Activated CD4-positive, alpha-beta T cell treated with anti-CD3 and anti-CD28 coated beads, Interleukin-2, amount 10 ng/mL, durations not matched to agents 7 days and 5 days (primary cell): Measurements from ENCODE around the gene C1orf21. TPM values are rescaled to one million over a fixed set of nuclear protein-coding genes. Genes with fewer than 3 reads are reported as not detected.

Experiments
- CTCF ChIA-PET: fragments of 350-600 bp; sonication (Branson Sonifier 250); formaldehyde crosslinking; loops from one replicate; lab custom pipeline; 2021; ENCODE audit warnings: antibody characterized with exemption; lab: Charles Lee
- POLR2A ChIA-PET: fragments of 350-600 bp; sonication (Branson Sonifier 250); formaldehyde crosslinking; loops from one replicate; lab custom pipeline; 2021; ENCODE audit warnings: antibody characterized with exemption; lab: Charles Lee
- DNase-seq: peaks from one replicate; pipeline ENCODE4 v3.0.0-alpha.2; 2020
- H3K27ac Mint-ChIP-seq: one replicate; pipeline ENCODE4 v1.8.0; 2021; ENCODE audit warnings: mild to moderate bottlenecking, moderate library complexity, mixed read lengths
- H3K27me3 Mint-ChIP-seq: one replicate; pipeline ENCODE4 v1.8.0; 2021; ENCODE audit warnings: mixed read lengths
- H3K36me3 Mint-ChIP-seq: one replicate; pipeline ENCODE4 v1.8.0; 2021; ENCODE audit warnings: low read depth, mixed read lengths
- H3K4me1 Mint-ChIP-seq: one replicate; pipeline ENCODE4 v1.8.0; 2021; ENCODE audit warnings: mixed read lengths
- H3K4me3 Mint-ChIP-seq: one replicate; pipeline ENCODE4 v1.8.0; 2021; ENCODE audit warnings: mild to moderate bottlenecking, moderate library complexity, mixed read lengths
- H3K9me3 Mint-ChIP-seq: one replicate; pipeline ENCODE4 v1.8.0; 2021; ENCODE audit warnings: mixed read lengths
- total RNA-seq, 2 experiments: library from RNA; stranded (reverse); gene quantifications; one replicate each; pipeline ENCODE4 v1.2.3, GENCODE V29; 2021

Gene C1orf21
- total RNA-seq, 2 experiments from 2014 or later = 7.4 to 8.1 TPM

DNA sequence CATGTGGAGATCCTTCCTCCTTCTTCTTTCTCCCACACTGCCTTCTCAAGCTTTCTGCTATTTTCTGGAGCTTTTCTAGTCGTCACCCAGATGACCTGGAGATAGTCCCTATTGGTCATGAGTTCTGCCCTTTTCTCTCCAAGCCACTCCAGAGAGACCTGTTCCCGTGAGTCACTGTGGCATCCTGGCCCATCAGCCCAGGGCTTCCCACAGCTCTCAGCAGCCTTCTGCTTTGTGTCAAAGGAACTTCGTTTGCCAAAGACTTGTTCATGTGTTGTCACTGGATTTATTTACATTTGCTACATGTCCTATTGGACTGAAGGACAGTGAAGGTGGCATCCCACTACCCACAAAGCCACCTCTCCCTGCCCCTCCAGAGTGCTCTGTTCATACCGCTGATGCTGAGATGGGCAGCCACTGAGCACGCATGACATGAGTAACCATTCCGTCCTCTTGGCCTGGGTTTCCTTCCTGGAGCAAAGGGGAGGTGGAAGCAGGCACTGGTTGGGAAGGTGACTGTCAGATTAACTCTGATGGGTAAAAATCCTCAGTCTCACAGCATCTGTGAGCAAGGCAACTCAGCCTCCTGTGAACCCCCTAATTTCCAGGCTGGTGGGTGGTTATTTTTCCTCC, 248.6 kb downstream of the C1orf21 start:
- ChIA-PET CTCF (no interaction called here), POLR2A (no interaction called here)
- no peaks in the 10 kb centered on the region for H3K36me3 Mint-ChIP-seq
- DNase-seq = no peak
- H3K4me3 Mint-ChIP-seq = no peak overlapping the region
- no peak overlapping the region for H3K27ac Mint-ChIP-seq
- H3K9me3 Mint-ChIP-seq = no peaks in the 10 kb centered on the region
- H3K4me1 Mint-ChIP-seq = no peaks in the 10 kb centered on the region
- H3K27me3 Mint-ChIP-seq = no peaks in the 10 kb centered on the region

DNA sequence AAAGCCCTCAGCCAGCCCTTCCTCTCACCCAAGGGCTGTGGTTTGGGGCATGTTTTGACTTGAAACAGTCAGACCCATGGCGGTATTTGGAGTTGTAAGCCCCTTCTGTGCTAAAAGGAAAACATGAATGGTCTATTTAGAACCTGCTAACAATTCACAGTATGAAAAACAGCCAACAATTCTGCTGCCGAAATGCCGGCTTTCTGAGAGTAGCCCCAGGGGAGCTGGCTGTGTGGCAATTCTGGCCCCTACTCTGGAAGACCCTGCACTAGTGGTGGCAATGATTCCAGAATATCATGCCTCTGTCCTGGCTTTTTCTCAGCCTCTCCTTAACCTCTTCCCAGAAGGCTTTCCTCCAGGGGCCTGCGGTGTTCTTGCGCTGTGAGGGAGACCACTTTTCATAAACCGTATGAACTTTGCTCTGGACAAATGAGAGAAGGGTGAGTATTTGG, 249.2 kb downstream of the C1orf21 start:
- no peak overlapping the region for H3K4me3 Mint-ChIP-seq
- no peaks in the 10 kb centered on the region for H3K27me3 Mint-ChIP-seq
- DNase-seq = no peak
- H3K9me3 Mint-ChIP-seq = no peaks in the 10 kb centered on the region
- H3K27ac Mint-ChIP-seq = no peak overlapping the region
- ChIA-PET POLR2A (no interaction called here), CTCF (interaction anchor here (0.5 kb wide), 1 partner anchor 33 kb away, joined by 5 read pairs; no protein-coding TSS in a partner anchor)
- H3K36me3 Mint-ChIP-seq = no peaks in the 10 kb centered on the region
- no peaks in the 10 kb centered on the region for H3K4me1 Mint-ChIP-seq

DNA sequence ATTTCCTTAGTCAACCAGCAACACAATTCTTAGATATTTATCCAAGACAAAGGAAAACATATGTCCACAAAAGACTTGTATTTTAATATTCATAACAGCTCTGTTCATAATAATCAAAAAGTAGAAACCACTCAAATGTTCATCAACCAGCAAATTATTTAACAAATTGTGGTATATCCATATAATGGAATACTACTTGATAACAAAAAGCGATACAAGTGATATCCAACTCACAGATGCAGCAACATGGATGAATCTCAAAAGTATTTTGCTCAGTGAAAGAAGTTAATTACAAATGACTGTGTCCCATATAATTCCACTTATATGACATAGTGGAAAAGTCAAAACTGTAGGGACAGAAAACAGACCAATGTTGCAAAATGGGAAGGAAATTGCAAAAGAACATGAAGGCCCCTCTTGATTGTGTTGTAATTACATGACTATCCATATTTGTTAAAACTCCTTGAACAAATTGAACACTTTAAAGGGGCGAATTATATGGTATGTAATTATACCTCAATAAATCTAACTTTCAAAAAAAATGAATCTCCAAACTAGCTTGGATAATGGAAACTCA, 250.9 kb downstream of the C1orf21 start:
- Mint-ChIP-seq H3K4me3 (no peak overlapping the region), H3K36me3 (no peaks in the 10 kb centered on the region), H3K27ac (no peak overlapping the region), H3K4me1 (no peaks in the 10 kb centered on the region), H3K27me3 (no peaks in the 10 kb centered on the region), H3K9me3 (no peaks in the 10 kb centered on the region)
- ChIA-PET POLR2A (no interaction called here), CTCF (no interaction called here)
- DNase-seq = no peak

DNA sequence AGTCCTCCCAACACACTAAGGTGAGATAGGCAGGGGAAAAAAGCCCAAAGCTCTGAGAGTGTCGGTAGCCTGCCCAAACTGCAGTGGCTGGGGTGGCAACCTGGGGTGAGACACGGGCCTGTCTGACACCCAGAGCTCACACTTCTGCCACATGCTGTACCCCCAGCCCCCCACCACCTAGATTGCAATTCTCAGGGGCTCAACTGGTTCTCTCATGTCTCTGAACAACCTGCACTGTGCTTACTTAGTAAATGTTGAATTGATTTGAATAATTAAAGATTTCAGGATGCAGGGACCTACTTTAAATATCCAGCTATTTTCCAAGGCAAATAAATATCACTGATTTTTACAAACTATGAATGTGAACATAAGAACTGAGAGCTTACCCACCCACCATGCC, 252.4 kb downstream of the C1orf21 start:
- CTCF ChIA-PET = interaction anchor here (0.6 kb wide), 1 partner anchor 359 kb away, joined by 3 read pairs; no protein-coding TSS in a partner anchor
- no peak for DNase-seq
- no peak overlapping the region for H3K4me3 Mint-ChIP-seq
- H3K27me3 Mint-ChIP-seq = no peaks in the 10 kb centered on the region
- POLR2A ChIA-PET = no interaction called here
- no peaks in the 10 kb centered on the region for H3K36me3 Mint-ChIP-seq
- H3K27ac Mint-ChIP-seq = no peak overlapping the region
- H3K4me1 Mint-ChIP-seq = no peaks in the 10 kb centered on the region
- no peaks in the 10 kb centered on the region for H3K9me3 Mint-ChIP-seq

DNA sequence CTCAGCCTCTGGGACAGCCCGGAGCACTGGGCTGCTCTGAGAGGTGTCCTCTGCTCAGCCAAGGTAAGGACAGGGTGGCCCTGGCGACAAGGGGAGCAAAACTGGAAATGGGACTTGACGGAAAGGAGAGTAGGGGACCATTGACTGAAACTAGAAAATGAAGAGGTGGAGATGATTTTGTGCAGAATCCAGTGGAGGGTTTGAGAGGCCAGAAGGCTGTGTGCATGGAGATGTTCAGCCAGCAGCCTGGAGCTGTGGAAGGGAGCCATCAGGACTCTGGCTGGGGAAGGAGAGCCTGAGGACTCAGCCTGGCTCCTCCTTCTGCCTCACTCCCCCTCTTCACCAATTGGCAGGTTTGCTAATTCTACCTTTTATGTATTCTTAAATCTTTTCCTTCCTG, 253.7 kb downstream of the C1orf21 start:
- DNase-seq = no peak
- CTCF ChIA-PET = no interaction called here
- Mint-ChIP-seq H3K27ac (no peak overlapping the region), H3K36me3 (no peaks in the 10 kb centered on the region), H3K9me3 (no peaks in the 10 kb centered on the region), H3K27me3 (no peaks in the 10 kb centered on the region), H3K4me1 (no peaks in the 10 kb centered on the region), H3K4me3 (no peak overlapping the region)
- POLR2A ChIA-PET = no interaction called here

DNA sequence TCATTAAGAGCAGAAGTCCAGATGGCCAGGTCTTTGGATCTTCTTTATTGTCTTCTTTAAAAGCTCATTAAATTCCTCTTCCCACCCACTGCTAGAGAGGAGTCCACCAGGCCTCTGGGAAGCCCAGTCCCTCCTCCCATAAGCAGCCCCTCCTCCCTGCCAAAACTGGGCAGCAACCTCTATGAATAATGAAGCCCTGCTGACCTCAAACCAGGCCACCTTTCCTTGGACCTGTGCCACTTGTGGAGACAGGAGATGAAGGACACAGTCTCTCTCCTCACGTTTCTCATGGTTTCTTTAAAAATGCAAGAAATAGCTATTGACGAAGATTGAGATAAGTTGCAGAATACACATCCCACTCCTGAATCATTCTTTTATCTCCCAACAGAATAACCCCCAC, 255.1 kb downstream of the C1orf21 start:
- ChIA-PET POLR2A (no interaction called here), CTCF (no interaction called here)
- Mint-ChIP-seq H3K27me3 (no peaks in the 10 kb centered on the region), H3K36me3 (no peaks in the 10 kb centered on the region), H3K4me3 (no peak overlapping the region), H3K4me1 (no peaks in the 10 kb centered on the region), H3K9me3 (no peaks in the 10 kb centered on the region), H3K27ac (no peak overlapping the region)
- no peak for DNase-seq

DNA sequence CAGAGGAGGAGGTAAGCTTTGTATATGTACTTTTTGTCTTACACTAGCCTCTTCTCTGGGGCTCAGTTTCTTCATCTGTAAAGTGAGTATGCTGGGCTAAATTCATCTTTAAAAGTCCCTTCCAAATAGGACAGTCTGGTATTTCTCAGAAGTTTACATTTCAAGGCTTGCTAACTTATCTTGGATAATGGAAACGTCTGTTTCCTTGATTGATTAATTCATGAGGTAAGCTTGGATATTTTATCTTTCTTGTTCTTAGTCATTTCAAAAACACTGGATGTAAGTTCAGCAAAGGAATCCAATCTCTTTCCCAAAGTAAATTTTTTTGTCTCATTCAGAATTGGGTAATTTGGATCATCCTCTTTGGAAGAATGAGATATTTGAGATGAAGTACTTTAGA, 256.8 kb downstream of the C1orf21 start:
- POLR2A ChIA-PET = no interaction called here
- Mint-ChIP-seq H3K4me3 (no peak overlapping the region), H3K27me3 (no peaks in the 10 kb centered on the region), H3K4me1 (no peaks in the 10 kb centered on the region), H3K9me3 (no peaks in the 10 kb centered on the region), H3K36me3 (no peaks in the 10 kb centered on the region), H3K27ac (no peak overlapping the region)
- CTCF ChIA-PET = interaction anchor here (0.7 kb wide), 1 partner anchor 64 kb away, joined by 3 read pairs; no protein-coding TSS in a partner anchor
- no peak for DNase-seq

DNA sequence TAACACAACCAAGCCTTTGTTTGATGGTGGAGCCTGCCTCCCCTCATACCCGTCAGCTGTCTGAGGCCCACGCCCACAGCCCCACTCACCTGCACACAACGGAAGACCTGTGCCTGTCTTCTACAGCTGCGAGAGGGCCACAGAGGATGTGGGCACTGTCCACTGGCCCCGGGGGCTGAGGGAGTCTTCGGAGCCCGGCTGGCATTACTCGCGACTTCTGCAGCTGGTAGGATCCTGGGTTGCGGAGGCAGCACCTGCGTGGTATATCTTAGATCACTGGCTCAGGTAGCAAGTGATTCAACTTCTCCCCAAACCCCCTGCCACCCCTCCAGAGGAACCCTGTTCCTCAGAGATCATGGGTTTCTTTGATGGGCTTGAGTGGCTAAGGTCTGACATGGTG, 257.9 kb downstream of the C1orf21 start:
- Mint-ChIP-seq H3K36me3 (no peaks in the 10 kb centered on the region), H3K27me3 (no peaks in the 10 kb centered on the region), H3K4me3 (no peak overlapping the region), H3K27ac (no peak overlapping the region), H3K9me3 (no peaks in the 10 kb centered on the region), H3K4me1 (no peaks in the 10 kb centered on the region)
- DNase-seq = no peak
- ChIA-PET CTCF (no interaction called here), POLR2A (no interaction called here)

DNA sequence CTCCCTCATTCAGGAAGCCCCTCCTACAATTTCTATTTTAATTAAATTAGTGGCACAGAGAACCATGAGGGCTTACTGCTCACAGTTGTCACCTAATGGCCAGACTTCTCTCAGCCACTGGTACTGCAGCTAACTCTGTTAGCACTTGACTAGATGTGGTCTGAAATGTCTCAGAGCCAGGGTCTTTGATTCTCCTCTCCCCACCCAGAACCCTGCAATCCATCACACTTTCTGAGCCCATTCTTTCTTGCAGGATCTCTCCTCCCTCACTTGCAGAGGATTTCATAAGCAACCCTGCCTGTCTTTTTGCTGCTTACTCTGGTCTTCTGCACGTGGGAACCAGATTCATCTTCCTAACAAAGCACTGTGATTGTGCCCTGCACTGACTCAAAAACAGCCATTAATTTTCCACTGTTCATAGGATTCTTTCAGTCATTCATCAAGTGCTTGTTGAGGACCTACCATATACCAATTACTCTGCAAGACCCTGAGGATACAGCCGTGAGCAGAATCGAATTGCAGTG, 259.4 kb downstream of the C1orf21 start:
- no peak for DNase-seq
- ChIA-PET CTCF (no interaction called here), POLR2A (no interaction called here)
- Mint-ChIP-seq H3K27ac (no peak overlapping the region), H3K36me3 (no peaks in the 10 kb centered on the region), H3K27me3 (no peaks in the 10 kb centered on the region), H3K4me1 (no peaks in the 10 kb centered on the region), H3K9me3 (no peaks in the 10 kb centered on the region), H3K4me3 (no peak overlapping the region)

DNA sequence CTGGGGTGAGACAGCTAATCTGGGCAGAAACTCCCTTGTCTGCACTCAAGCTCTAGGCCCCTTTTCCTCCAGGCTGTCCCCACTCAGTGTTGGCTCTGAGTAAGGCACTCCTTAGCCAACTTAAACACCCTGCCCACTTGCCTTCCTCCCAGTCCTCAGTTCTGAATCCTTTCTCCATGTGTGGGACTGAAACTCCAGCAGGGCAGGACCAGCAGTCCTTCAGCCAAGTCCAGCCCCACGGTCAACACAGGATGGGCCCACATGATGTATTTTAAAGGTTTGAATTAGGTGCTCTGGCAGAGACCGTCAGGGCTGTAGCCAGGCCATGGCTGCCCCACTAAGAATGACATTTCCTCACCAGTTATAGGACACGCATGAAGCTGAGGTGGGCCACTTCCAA, 260.0 kb downstream of the C1orf21 start:
- H3K9me3 Mint-ChIP-seq = no peaks in the 10 kb centered on the region
- H3K27ac Mint-ChIP-seq = no peak overlapping the region
- DNase-seq = no peak
- no peak overlapping the region for H3K4me3 Mint-ChIP-seq
- ChIA-PET POLR2A (no interaction called here), CTCF (no interaction called here)
- H3K36me3 Mint-ChIP-seq = no peaks in the 10 kb centered on the region
- H3K27me3 Mint-ChIP-seq = no peaks in the 10 kb centered on the region
- no peaks in the 10 kb centered on the region for H3K4me1 Mint-ChIP-seq

DNA sequence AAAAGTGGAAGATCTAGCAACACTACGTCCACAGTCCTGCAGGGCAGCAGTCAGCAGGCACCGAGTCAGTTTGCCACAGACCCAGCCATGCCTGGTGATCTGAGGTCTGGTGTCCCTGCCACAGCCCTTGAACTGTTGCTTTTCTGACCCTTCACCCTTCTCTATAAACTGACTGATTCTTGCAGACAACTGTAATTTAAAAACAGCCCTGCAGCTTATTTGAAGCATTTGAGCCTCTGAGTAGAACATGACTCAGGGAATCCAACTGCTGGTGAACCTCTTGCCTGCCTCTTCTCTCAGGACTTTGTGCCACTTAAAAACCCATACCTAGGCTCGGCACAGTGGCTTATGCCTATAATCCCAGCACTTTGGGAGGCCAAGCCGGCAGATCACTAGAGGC, 260.6 kb downstream of the C1orf21 start:
- ChIA-PET CTCF (no interaction called here), POLR2A (no interaction called here)
- no peaks in the 10 kb centered on the region for H3K9me3 Mint-ChIP-seq
- H3K27me3 Mint-ChIP-seq = peaks cover under 1% of the 10 kb centered on the region
- no peak for DNase-seq
- no peak overlapping the region for H3K4me3 Mint-ChIP-seq
- no peaks in the 10 kb centered on the region for H3K36me3 Mint-ChIP-seq
- H3K4me1 Mint-ChIP-seq = no peaks in the 10 kb centered on the region
- no peak overlapping the region for H3K27ac Mint-ChIP-seq

DNA sequence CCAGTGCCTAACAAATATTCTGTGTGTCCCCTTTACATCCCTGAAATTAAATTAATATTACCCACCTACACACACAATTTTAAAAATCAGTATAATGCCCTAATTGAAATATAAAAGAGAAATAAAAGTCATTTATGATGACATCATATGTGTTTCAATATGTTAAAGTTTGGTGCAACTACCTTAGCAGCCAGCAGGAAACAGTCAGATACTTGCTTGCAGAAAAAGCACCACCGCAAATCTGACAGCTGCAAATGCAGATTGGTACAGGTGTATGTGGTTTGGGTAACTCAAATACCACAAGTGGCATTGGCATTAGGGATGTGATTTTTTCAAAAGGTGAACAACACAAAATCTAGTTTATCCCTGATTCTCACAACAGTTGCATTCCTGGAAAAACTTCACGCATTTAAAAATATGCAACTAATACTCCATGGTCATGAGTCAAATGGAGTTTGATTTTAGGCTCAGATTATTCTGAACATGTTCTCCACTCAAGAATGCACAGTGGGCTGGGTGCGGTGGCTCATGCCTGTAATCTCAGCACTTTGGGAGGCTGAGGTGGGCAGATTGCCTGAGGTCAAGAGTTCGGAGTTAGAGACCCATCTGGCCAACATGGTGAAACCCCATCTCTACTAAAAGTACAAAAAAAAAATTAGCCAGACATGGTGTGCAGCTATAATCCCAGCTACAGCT, 261.5 kb downstream of the C1orf21 start:
- DNase-seq = no peak
- H3K4me1 Mint-ChIP-seq = no peaks in the 10 kb centered on the region
- no peaks in the 10 kb centered on the region for H3K36me3 Mint-ChIP-seq
- CTCF ChIA-PET = no interaction called here
- peaks cover 6% of the 10 kb centered on the region for H3K27me3 Mint-ChIP-seq
- H3K9me3 Mint-ChIP-seq = no peaks in the 10 kb centered on the region
- H3K27ac Mint-ChIP-seq = no peak overlapping the region
- POLR2A ChIA-PET = no interaction called here
- no peak overlapping the region for H3K4me3 Mint-ChIP-seq

DNA sequence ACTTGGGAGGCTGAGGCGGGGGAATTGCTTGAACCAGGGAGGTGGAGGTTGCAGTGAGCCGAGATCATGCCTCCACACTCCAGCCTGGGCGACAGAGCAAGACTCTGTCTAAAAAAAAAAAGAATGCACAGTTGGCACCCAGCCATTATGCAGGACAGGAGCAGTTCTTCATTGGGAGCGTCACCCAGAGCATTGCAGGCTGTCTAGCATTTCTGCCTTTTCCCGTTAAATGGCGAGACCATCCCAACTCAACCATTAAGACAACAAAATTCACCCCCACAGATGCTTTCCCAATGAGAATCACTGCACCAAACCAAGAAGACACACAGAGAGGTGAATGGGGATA, 262.0 kb downstream of the C1orf21 start:
- H3K27ac Mint-ChIP-seq = no peak overlapping the region
- H3K36me3 Mint-ChIP-seq = no peaks in the 10 kb centered on the region
- POLR2A ChIA-PET = no interaction called here
- H3K4me3 Mint-ChIP-seq = no peak overlapping the region
- DNase-seq = no peak
- no peaks in the 10 kb centered on the region for H3K4me1 Mint-ChIP-seq
- CTCF ChIA-PET = no interaction called here
- H3K27me3 Mint-ChIP-seq = peaks cover 6% of the 10 kb centered on the region
- no peaks in the 10 kb centered on the region for H3K9me3 Mint-ChIP-seq
